PC-3 (cell line): ENCODE measurements around the gene RTN4RL1. TPM values are rescaled to one million over a fixed set of nuclear protein-coding genes. Genes with fewer than 3 reads are reported as not detected.

ENCODE experiments used
- ATAC-seq: fragments of 200-7000 bp; cut with Tn5 transposase; 2 replicates; pipeline ENCODE4 v1.9.1; 2020; ENCODE audit warnings: mild to moderate bottlenecking, moderate library complexity
- BruUV-seq: library from RNA; stranded (reverse); fragments of 400-500 nt; replicated peaks from 2 replicates; lab custom pipeline; 2021; lab: Mats Ljungman, UMichigan
- CTCF ChIA-PET: fragments of 300-600 bp; sonication (Branson Sonifier 250); formaldehyde crosslinking; loops from one replicate; lab custom pipeline; 2022; ENCODE audit warnings: antibody characterized with exemption; lab: Charles Lee
- POLR2A ChIA-PET: fragments of 300-600 bp; sonication (Branson Sonifier 250); formaldehyde crosslinking; loops from one replicate; lab custom pipeline; 2022; ENCODE audit warnings: antibody characterized with exemption; ENCODE audit not compliant: unreplicated experiment; lab: Charles Lee
- DNase-seq: peaks from one replicate; pipeline ENCODE4 v3.0.0-alpha.2; 2015
- H2AFZ ChIP-seq: fragments of 300-600 bp; sonication (generic); 2 replicates; pipeline ENCODE4 v1.6.0; 2016; ENCODE audit warnings: antibody characterized with exemption, low read length
- H3F3A ChIP-seq: fragments of 300-600 bp; sonication (generic); one replicate; pipeline ENCODE4 v1.6.0; 2017; ENCODE audit warnings: antibody characterized with exemption, low read length, control low read depth, mild to moderate bottlenecking; ENCODE audit not compliant: unreplicated experiment
- H3K27ac ChIP-seq: fragments of 300-600 bp; sonication (generic); 2 replicates; pipeline ENCODE4 v1.5.1; 2016; ENCODE audit warnings: mild to moderate bottlenecking, low read length
- H3K27me3 ChIP-seq: fragments of 300-600 bp; sonication (generic); 2 replicates; pipeline ENCODE4 v1.6.1; 2016; ENCODE audit warnings: low read length, mixed read lengths
- H3K36me3 ChIP-seq: fragments of 300-600 bp; sonication (generic); 2 replicates; pipeline ENCODE4 v1.6.1; 2016; ENCODE audit warnings: low read depth, mixed run types, low read length, mixed read lengths
- H3K4me1 ChIP-seq: fragments of 300-600 bp; sonication (generic); 2 replicates; pipeline ENCODE4 v1.5.1; 2016; ENCODE audit warnings: low read length; ENCODE audit not compliant: insufficient read depth
- H3K4me2 ChIP-seq: fragments of 300-600 bp; sonication (generic); 2 replicates; pipeline ENCODE4 v1.6.0; 2016; ENCODE audit warnings: low read length
- H3K4me3 ChIP-seq: fragments of 300-600 bp; sonication (generic); 2 replicates; pipeline ENCODE4 v1.5.1; 2016; ENCODE audit warnings: mild to moderate bottlenecking, low read length, mixed read lengths
- H3K79me2 ChIP-seq: fragments of 300-600 bp; sonication (generic); 2 replicates; pipeline ENCODE4 v1.6.1; 2017; ENCODE audit warnings: low read length, mixed read lengths
- H3K9ac ChIP-seq: fragments of 300-600 bp; sonication (generic); 2 replicates; pipeline ENCODE4 v1.6.0; 2016; ENCODE audit warnings: mild to moderate bottlenecking, low read length
- H3K9me2 ChIP-seq: fragments of 300-600 bp; sonication (generic); replicated peaks from 2 replicates; pipeline ENCODE4 v1.6.1; 2016; ENCODE audit warnings: mixed run types, low read length, mixed read lengths
- H3K9me3 ChIP-seq: fragments of 300-600 bp; sonication (generic); 2 replicates; pipeline ENCODE4 v1.6.1; 2016; ENCODE audit warnings: low read length, mixed read lengths
- H4K20me1 ChIP-seq: fragments of 300-600 bp; sonication (generic); 2 replicates; pipeline ENCODE4 v1.6.1; 2016; ENCODE audit warnings: low read length, mixed read lengths
- CTCF ChIP-seq: fragments of 300-600 bp; sonication (generic); conservative IDR thresholded peaks from 2 replicates; pipeline ENCODE4 v1.5.1; 2017; ENCODE audit warnings: antibody characterized with exemption, low read depth, mild to moderate bottlenecking, low read length
- EZH2 ChIP-seq: fragments of 300-600 bp; sonication (generic); IDR thresholded peaks from one replicate; pipeline ENCODE4 v1.6.1; 2017; ENCODE audit warnings: antibody characterized with exemption, mild to moderate bottlenecking, low read length; ENCODE audit not compliant: unreplicated experiment
- EZH2phosphoT487 ChIP-seq: fragments of 300-600 bp; sonication (generic); IDR thresholded peaks from 2 replicates; pipeline ENCODE4 v1.6.1; 2018; ENCODE audit warnings: mild to moderate bottlenecking, antibody characterized with exemption, low read length, borderline replicate concordance
- intact Hi-C: fragments of 100-400 bp; cut with micrococcal nuclease; formaldehyde crosslinking; loops from 2 replicates; pipeline ENCODE4 v1.9.0; 2023
- total RNA-seq: library from RNA; depleted of rRNA; stranded (reverse); fragments of >200 nt; gene quantifications from 2 replicates; pipeline ENCODE4 v1.2.3, GENCODE V29; 2014

RTN4RL1 gene
- total RNA-seq, 1 experiment from 2014 or later, result 6.9 TPM

GRCh38 chr17:2035541-2036488 is 10.7 kb upstream of the RTN4RL1 start:
- H3K4me1 ChIP-seq, result peaks cover 4% of the 10 kb centered on the region; the same call in 1 of the 2 replicates
- H4K20me1 ChIP-seq, result no peaks in the 10 kb centered on the region
- no peak overlapping the region for H2AFZ ChIP-seq
- peaks cover 17% of the 10 kb centered on the region for H3K79me2 ChIP-seq
- no peak overlapping the region for H3K4me3 ChIP-seq
- H3K36me3 ChIP-seq, result peaks cover 3% of the 10 kb centered on the region; the same call in 1 of the 2 replicates
- H3K27me3 ChIP-seq, result no peaks in the 10 kb centered on the region
- no peak overlapping the region for H3K4me2 ChIP-seq
- CTCF ChIA-PET, result no interaction called here
- no peak for DNase-seq
- intact Hi-C loops, result no loop called here
- no peak for ATAC-seq
- H3K9me3 ChIP-seq, result no peaks in the 10 kb centered on the region
- no peak overlapping the region for H3K27ac ChIP-seq
- H3K9me2 ChIP-seq, result no peaks in the 10 kb centered on the region
- no peak overlapping the region for H3K9ac ChIP-seq
- TF ChIP-seq EZH2 (no peak), CTCF (no peak), EZH2phosphoT487 (no peak)
- BruUV-seq, result no TSS peak
- POLR2A ChIA-PET, result no interaction called here
- no peaks in the 10 kb centered on the region for H3F3A ChIP-seq

DNA sequence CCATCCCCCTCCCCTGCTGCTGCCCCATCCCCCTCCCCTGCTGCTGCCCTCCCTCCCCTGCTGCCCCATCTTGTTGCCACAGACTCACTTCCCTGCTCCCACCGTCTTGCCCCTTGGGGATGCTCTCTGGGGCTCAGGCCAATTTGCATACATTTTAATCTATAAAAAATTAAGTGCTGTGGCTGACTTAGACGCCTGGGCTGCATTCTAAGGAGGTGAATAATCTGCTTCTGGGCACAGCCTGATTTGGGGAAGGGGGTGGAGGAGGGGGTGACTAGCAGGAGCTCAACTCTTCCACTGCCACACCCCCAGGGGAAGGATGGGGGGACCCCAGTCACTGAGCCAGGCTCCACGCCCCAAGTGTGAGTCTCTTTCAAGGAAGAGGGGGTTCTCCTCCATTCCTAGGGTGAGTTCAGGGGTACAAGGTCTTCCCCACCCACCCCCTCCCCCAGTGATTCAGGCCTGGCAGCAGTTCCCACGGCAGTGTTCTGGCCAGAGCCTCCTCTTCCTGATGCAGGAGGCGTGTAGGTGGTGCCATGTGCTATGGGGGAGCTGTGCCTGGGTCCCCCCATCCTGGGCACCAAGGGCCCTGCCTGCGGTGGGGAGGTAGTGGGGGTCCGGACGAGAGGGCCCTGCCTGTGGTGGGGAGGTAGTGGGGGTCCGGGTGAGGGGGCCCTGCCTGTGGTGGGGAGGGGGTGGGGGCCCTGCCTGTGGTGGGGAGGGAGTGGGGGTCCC is 9.8 kb upstream of the RTN4RL1 start:
- Histone ChIP-seq H3K27ac (no peak overlapping the region), H3K9ac (no peak overlapping the region), H3K27me3 (no peaks in the 10 kb centered on the region), H2AFZ (no peak overlapping the region), H3K36me3 (peaks cover 3% of the 10 kb centered on the region; the same call in 1 of the 2 replicates), H3K9me2 (no peaks in the 10 kb centered on the region), H3K4me3 (no peak overlapping the region), H4K20me1 (no peaks in the 10 kb centered on the region), H3K79me2 (peaks cover 24% of the 10 kb centered on the region), H3K4me2 (no peak overlapping the region), H3K4me1 (peaks cover 6% of the 10 kb centered on the region; the same call in 1 of the 2 replicates), H3F3A (no peaks in the 10 kb centered on the region), H3K9me3 (no peaks in the 10 kb centered on the region)
- DNase-seq, result no peak
- intact Hi-C loops, result no loop called here
- ATAC-seq, result no peak
- ChIA-PET POLR2A (no interaction called here), CTCF (no interaction called here)
- TF ChIP-seq EZH2 (no peak), CTCF (no peak), EZH2phosphoT487 (no peak)
- BruUV-seq, result no TSS peak
